Large intestine (tissue), 3 donors: ENCODE results near the gene MAN1C1. TPM values are rescaled to one million over a fixed set of nuclear protein-coding genes. Genes with fewer than 3 reads are reported as not detected.

Experiments used
- DNase-seq, 2 donors: peaks; one replicate each; pipeline versions ENCODE4 v3.0.0 to v3.0.0-alpha.2; 2013
- H3K27ac ChIP-seq: one replicate; pipeline ENCODE4 v1.5.1; 2013; ENCODE audit warnings: low read length
- H3K27me3 ChIP-seq: 2 replicates; pipeline ENCODE4 v1.6.1; 2013; ENCODE audit warnings: low read length; ENCODE audit not compliant: control insufficient read depth, insufficient read depth
- H3K36me3 ChIP-seq: 2 replicates; pipeline ENCODE4 v1.6.1; 2013; ENCODE audit warnings: low read length; ENCODE audit not compliant: control insufficient read depth, insufficient read depth
- H3K4me1 ChIP-seq: one replicate; pipeline ENCODE4 v1.6.1; 2013; ENCODE audit warnings: low read length; ENCODE audit not compliant: control insufficient read depth, insufficient read depth
- H3K4me3 ChIP-seq: one replicate; pipeline ENCODE4 v1.5.1; 2013; ENCODE audit warnings: low read length
- H3K9me3 ChIP-seq: one replicate; pipeline ENCODE4 v1.6.1; 2013; ENCODE audit warnings: mild to moderate bottlenecking, low read depth, low read length, moderate library complexity; ENCODE audit not compliant: control insufficient read depth
- WGBS: methylation state at CpG from one replicate; pipeline ENCODE4 v1.1.5; 2013; ENCODE audit warnings: low lambda C conversion rate; ENCODE audit not compliant: insufficient coverage; 5-methylcytosine and 5-hydroxymethylcytosine counted together
- polyA plus RNA-seq: library from polyadenylated mRNA; unstranded; fragments of 120-200 nt; gene quantifications from one replicate; pipeline ENCODE4 v1.2.1, GENCODE V29; 2013

MAN1C1 gene
- polyA plus RNA-seq, 1 donor, result 21.2 TPM

GRCh38 chr1:25780318-25781129 is 163.9 kb downstream of the MAN1C1 start:
- Histone ChIP-seq H3K9me3 (no peaks in the 10 kb centered on the region), H3K4me1 (peaks cover 25% of the 10 kb centered on the region), H3K27me3 (no peaks in the 10 kb centered on the region), H3K36me3 (peaks cover 11% of the 10 kb centered on the region), H3K4me3 (no peak overlapping the region), H3K27ac (no peak overlapping the region)
- WGBS, result no CpG with 5 or more reads among the region's 14 CpGs
- peak in 1 of 2 donors; percentile 60 for DNase-seq

DNA sequence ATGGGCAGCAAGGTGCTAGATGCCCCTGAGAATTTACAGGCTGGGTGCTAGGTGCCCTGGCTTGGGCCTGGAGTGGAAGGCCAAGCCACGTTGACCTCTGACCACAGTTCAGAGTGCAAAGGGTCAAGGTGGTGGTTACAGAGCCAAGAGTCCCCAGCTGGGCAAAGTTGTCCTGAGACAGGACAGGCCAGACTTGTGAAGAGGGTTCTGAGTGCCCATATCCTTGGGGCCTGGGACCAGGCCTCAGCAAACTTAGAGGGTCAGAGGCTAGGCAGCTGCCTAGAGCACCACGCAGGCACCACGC is 164.5 kb downstream of the MAN1C1 start:
- Histone ChIP-seq H3K4me3 (no peak overlapping the region), H3K36me3 (peaks cover 11% of the 10 kb centered on the region), H3K27ac (no peak overlapping the region), H3K9me3 (no peaks in the 10 kb centered on the region), H3K4me1 (peaks cover 25% of the 10 kb centered on the region), H3K27me3 (no peaks in the 10 kb centered on the region)
- no peak for DNase-seq
- no CpG with 5 or more reads among the region's 3 CpGs for WGBS

DNA sequence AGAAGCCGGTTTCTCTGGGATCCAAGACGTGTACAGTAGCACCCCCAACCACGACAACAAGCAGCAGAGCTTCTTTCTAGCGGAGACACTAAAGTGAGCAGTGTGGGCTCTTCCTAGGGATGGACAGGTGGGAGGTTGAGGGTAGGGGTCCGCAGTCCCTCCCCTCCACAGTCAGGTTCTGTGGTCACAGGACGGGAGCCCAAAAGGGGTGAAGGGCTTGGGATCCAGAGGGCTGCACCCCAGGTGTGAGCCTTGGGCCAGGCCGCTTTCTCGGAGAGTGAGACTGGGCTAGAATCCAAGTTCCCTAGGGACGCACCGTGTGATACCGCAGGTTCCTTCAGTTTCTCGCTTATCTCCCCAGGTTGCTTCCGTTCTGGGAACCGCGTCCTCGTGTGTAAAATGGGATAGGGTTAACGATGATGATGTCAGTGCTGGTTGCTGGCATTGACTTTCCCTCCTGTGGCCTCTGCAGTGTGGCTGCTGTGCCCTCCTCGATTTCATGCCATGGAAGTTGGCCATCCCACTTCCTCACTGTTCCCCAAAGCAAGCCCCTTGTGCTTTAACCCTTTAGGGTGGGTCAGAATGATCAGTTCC is 166.1 kb downstream of the MAN1C1 start:
- H3K9me3 ChIP-seq, result no peaks in the 10 kb centered on the region
- peaks cover 25% of the 10 kb centered on the region for H3K4me1 ChIP-seq
- no peak overlapping the region for H3K4me3 ChIP-seq
- WGBS, result 100% methylated on average over 1 of the region's 18 CpGs
- peaks cover 14% of the 10 kb centered on the region for H3K36me3 ChIP-seq
- no peaks in the 10 kb centered on the region for H3K27me3 ChIP-seq
- DNase-seq, result peak in 1 of 2 donors; percentile 79
- H3K27ac ChIP-seq, result no peak overlapping the region

DNA sequence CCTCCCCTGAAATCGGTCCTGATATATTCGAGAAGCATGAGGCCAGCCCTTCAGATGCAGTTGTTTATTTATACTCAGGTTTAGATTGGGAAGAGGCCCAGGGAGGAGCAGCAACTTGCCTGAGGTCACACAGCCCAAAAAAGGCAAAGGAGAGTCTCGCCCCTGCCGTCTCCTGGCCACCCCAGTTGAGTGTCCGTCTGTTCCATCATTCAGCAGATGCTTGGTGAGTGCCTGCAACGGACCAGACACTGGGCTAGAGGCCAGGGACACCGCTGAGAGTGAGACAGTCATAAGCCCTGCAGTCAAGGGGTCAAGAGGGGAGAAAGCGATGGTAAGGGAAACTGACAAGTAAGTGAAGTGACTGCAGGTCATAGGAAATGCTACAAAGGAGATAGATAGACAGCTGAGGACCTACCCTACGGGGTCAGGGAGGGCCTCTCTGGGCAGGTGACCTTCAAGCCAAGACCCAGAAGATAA is 168.0 kb downstream of the MAN1C1 start:
- H3K9me3 ChIP-seq, result no peaks in the 10 kb centered on the region
- H3K27ac ChIP-seq, result no peak overlapping the region
- no peaks in the 10 kb centered on the region for H3K27me3 ChIP-seq
- no peak for DNase-seq
- H3K4me3 ChIP-seq, result no peak overlapping the region
- peaks cover 14% of the 10 kb centered on the region for H3K36me3 ChIP-seq
- 70% methylated on average over 3 of the region's 9 CpGs for WGBS
- H3K4me1 ChIP-seq, result peaks cover 20% of the 10 kb centered on the region

DNA sequence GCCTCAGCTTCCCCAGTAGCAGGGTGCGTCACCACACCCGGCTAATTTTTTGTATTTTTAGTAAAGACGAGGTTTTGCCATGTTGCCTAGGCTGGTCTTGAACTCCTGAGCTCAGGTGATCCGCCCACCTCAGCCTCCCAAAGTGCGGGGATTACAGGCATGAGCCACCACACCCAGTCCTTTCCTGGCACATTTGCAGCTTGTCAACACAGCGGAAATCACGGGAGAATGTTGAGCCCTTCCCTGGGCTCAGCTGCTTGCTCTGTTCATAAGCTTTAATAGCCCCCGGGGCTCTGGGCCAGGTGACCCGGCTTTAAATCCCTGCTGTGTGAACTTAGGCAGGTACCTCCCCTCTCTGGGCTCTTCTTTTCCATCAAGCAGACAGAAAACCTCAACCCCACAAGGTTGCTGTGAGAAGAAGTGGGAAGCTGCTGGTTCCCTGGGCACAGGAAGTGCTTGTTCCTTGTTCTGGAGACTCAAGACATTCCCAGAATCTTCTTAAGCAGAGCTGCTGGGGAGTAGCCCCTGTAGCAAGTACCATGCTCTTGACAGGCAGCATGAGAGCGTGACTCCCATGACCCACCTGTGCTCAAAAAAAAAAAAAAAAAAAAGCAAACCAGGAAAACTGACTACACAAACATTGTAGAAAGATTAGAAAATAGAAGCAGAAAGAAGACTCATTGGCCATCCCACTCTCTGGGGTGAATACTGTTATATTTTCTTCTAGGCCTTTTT is 168.9 kb downstream of the MAN1C1 start:
- H3K9me3 ChIP-seq, result no peaks in the 10 kb centered on the region
- H3K36me3 ChIP-seq, result peaks cover 14% of the 10 kb centered on the region
- DNase-seq, result no peak
- no peak overlapping the region for H3K27ac ChIP-seq
- no peaks in the 10 kb centered on the region for H3K27me3 ChIP-seq
- peaks cover 11% of the 10 kb centered on the region for H3K4me1 ChIP-seq
- whole genome bisulfite sequencing, result 90% methylated on average over 2 of the region's 10 CpGs
- H3K4me3 ChIP-seq, result no peak overlapping the region

GRCh38 chr1:25786887-25787759 is 170.5 kb downstream of the MAN1C1 start:
- Histone ChIP-seq H3K27me3 (no peaks in the 10 kb centered on the region), H3K4me3 (no peak overlapping the region), H3K36me3 (peaks cover 14% of the 10 kb centered on the region), H3K4me1 (peaks cover 5% of the 10 kb centered on the region), H3K27ac (no peak overlapping the region), H3K9me3 (no peaks in the 10 kb centered on the region)
- WGBS, result 83% methylated on average over 1 of the region's 11 CpGs
- no peak for DNase-seq

- no CpG with 5 or more reads among the region's 5 CpGs for WGBS
Measured at GRCh38 chr1:25787760-25788166, 171.2 kb downstream of the MAN1C1 start.

GRCh38 chr1:25790472-25790871 is 173.9 kb downstream of the MAN1C1 start:
- Histone ChIP-seq H3K27ac (no peak overlapping the region), H3K36me3 (peaks cover 3% of the 10 kb centered on the region), H3K4me3 (no peak overlapping the region), H3K9me3 (no peaks in the 10 kb centered on the region), H3K4me1 (peaks cover 6% of the 10 kb centered on the region), H3K27me3 (no peaks in the 10 kb centered on the region)
- 100% methylated on average over 2 of the region's 6 CpGs for WGBS
- no peak for DNase-seq

More at GRCh38 chr1:25787760-25788166, 171.2 kb downstream of the MAN1C1 start:
- DNase-seq, result no peak
- H3K27ac ChIP-seq, result no peak overlapping the region
- H3K27me3 ChIP-seq, result no peaks in the 10 kb centered on the region
- no peaks in the 10 kb centered on the region for H3K9me3 ChIP-seq
- H3K4me1 ChIP-seq, result peaks cover 5% of the 10 kb centered on the region
- peaks cover 14% of the 10 kb centered on the region for H3K36me3 ChIP-seq
- H3K4me3 ChIP-seq, result no peak overlapping the region

- DNase-seq, result no peak
- H3K9me3 ChIP-seq, result no peaks in the 10 kb centered on the region
- 50% methylated on average over 2 of the region's 4 CpGs for WGBS
- peaks cover 2% of the 10 kb centered on the region for H3K36me3 ChIP-seq
- no peak overlapping the region for H3K4me3 ChIP-seq
- H3K27ac ChIP-seq, result no peak overlapping the region
- H3K4me1 ChIP-seq, result peaks cover 16% of the 10 kb centered on the region
- H3K27me3 ChIP-seq, result no peaks in the 10 kb centered on the region
Measured at GRCh38 chr1:25792115-25792514, 175.5 kb downstream of the MAN1C1 start.
